Dedifferentiated amniotic fluid mesenchymal stem cell (primary cell): ENCODE data around the gene KRT14.
"Not testable (repeated sequence)": the region's sequence is repeated elsewhere in the genome, so short reads cannot be mapped to it uniquely, and the experiment has no call there.

Source experiments
- DNase-seq: peaks from one replicate; pipeline ENCODE4 v3.0.0-alpha.2; 2016; ENCODE audit errors: extremely low spot score

Gene KRT14

GRCh38 chr17:41586863-41587495 is at the start of gene KRT14:
KRT14 (minus strand) TSS chr17:41586895; CDS start chr17:41586834, 61 bp downstream.
- DNase-seq, result no peak

- no peak for DNase-seq
Observed at GRCh38 chr17:41635121-41636097, 48.7 kb upstream of the KRT14 start.

- DNase-seq, result no peak
Observed at GRCh38 chr17:41634639-41635038, 47.9 kb upstream of the KRT14 start.

DNA sequence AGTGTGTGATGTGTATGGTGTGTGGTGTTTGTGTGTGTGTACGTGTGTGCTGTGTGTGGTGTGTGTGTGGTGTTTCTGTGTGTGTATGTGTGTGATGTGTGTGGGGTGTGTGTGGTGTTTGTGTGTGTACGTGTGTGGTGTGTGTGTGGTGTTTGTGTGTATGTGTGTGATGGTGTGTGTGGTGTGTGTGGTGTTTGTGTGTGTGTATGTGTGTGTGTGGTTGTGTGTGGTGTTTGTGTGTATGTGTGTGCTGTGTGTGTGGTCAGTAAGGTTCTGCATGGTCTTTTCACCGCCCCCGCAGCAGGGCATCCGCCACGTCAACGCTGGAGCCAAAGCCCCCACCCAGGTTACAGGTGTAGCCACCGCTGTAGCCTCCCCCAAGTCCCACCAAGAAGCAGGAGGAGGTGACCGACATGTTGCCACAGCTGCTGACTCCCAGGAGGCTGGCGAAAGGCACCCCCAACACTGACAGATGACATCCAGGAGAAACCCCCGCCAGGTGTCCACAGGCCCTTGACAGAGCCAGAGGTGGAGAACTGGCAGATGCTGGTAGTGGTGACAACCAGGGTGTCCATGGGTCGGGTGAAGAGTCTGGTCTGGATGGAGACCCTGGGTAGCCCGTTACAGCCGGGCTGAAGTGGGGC is 47.0 kb upstream of the KRT14 start:
- DNase-seq, result no peak

DNA sequence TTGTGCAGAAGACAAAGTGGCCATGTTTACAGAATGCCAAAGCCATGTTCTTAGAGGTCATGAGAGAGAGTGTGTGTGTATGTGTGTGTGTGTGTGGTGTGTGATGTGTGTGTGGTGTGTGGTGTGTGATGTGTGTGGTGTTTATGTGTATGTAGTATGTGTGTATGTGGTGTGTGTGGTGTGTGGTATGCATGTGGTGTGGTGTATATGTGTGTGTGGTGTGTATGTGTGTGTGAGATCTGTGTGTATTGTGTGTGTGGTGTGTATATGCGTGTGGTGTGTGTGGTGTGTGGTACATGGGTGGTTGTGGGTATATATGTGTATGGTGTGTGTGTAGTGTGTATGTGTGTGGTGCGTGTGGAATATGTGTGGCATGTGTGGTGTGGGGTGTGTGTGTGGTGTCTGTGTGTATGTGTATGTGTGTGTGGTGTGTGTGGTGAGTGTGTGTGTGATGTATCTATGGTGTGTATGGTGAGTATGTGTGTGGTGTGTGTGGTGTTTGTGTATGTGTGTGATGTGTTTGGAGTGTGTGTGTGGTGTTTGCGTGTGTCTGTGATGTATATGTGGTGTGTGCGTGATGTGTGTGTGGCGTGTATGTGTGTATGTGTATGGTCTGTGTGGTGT is 45.9 kb upstream of the KRT14 start:
- DNase-seq, result no peak

DNA sequence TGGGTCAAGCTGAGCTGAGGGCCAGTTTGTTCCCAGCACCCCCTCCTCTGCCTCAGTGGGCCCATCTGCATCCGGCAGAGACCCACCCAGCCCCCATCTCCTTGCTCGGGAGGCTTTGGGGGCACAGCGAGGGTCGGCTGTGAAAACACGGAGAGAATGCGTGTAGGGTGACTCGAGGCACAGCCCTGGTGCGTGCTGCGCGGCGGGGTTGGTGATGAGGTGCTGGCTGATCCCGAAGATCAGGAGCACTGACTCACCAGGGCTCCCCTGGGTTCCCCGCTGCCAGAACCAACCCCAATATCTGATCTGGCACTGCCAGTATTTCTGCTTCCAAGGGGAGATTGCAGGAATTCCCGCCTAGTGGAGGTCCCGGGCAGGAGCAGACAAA is 45.2 kb upstream of the KRT14 start:
- DNase-seq, result no peak

- no peak for DNase-seq
Observed at GRCh38 chr17:41631025-41631897, 44.6 kb upstream of the KRT14 start.

- DNase-seq, result no peak
Observed at GRCh38 chr17:41629826-41630670, 43.4 kb upstream of the KRT14 start.

DNA sequence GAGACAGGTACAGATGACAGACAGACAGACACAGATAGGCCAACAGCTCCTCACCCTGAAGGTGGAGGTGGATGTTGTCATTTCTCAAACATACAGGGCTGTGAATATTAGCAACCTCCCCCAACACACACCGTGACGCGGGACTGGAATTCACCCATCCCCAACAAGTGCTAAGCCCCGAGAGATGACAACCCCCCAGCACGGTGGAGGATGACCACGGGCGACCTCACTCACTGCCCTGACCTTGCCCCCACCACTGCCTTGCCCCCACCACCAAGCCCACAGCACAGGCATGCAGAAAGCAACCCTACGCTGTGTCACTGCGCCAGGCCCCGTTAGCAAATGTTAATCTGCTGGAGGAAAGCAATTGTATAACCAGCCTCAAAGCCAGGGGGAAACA is 42.6 kb upstream of the KRT14 start:
- no peak for DNase-seq

DNA sequence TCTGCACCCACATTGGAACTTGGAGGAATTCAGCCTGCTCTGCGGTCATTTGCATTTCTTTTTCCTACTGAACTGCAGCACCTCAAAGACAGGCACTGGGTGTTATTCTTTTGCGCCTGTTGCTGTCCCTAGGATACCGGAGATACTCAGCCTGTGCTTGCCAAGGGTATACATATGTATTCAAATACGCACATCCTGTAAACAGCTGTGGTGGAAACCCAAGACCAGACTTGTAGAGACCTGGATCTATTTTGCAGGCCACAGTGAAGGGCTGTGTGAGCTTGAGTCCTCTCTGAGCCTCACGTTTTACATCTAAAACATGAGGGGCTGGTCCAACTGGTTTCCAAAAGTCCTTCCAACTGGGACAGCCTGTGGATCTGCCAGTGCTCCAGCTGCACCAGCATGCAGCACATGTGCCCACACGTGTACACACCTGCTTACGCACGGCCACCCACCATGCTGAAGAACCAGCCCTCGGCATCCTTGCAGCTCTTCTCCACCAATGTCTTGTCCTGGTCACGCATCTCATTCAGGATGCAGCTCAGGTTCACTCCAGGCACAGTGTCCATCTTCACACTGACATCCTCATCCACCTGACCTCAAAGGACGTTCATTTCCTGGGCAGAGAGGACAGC is 42.0 kb upstream of the KRT14 start:
- DNase-seq, result not testable (repeated sequence)

GRCh38 chr17:41628073-41628370 is 41.3 kb upstream of the KRT14 start:
- not testable (repeated sequence) for DNase-seq

GRCh38 chr17:41627316-41628072 is 40.8 kb upstream of the KRT14 start:
- DNase-seq, result no peak

- not testable (repeated sequence) for DNase-seq
Observed at GRCh38 chr17:41626914-41627295, 40.2 kb upstream of the KRT14 start.

- not testable (repeated sequence) for DNase-seq
Observed at GRCh38 chr17:41626028-41626913, 39.6 kb upstream of the KRT14 start.

GRCh38 chr17:41625602-41626001 is 38.9 kb upstream of the KRT14 start:
- DNase-seq, result no peak

DNA sequence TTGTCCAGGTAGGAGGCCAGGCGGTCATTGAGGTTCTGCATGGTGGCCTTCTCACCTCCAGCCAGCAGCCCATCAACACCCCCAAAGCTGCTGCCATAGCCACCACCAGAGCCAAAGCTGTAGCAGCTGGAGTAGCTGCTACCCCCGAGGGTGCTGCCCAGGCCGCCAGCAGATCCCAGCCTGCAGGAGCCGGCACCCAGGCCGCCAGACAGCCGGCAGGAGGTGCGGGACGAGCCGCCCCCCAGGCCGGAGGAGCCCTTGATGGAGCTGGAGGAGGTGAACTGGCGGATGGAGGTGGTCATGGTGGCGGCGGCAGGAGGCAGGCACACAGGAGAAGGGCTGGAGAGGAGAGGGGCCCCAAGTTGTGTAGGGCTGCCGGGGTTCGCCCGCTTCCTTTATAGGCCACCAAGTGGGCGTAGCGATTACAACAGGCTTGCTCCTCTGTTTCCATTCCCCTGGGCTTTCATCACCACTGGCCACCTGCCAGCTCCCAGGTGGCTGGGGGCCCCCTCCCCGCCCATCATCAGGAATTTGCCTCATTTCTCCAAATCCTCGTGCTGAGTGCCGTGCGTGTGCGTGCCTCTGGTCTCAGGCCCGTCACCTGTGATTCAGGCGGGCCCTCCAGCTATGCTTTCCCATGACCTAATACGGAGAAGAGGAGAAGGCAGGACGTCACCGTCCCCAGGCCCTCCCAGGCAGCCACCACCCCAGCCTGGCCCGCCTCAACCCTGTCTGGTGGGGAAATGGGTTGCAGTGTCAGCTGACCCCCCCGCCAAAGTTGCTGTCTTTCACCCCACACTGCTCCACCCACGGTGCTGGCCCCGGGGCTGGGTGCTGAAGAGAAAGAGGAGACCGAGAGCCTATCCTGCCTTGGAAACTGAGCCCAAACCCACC is 37.8 kb upstream of the KRT14 start, which contains the start of gene KRT17:
Gene KRT17, minus strand, starts transcription at position 368 of the 894 bp plus-strand sequence. Its CDS starts 66 bp downstream, at position 302.
- DNase-seq, result no peak
